Astrocyte (in vitro differentiated cells and primary cell): ENCODE data around the gene CLMP.

Experiments used
- EZH2 ChIP-seq: IDR thresholded peaks from 2 replicates; pipeline ENCODE4 v1.6.1; 2012; ENCODE audit warnings: mild to moderate bottlenecking, low read length, inconsistent platforms; ENCODE audit not compliant: insufficient read depth
- TF ChIP-seq, protein P1 (sequence below): IDR thresholded peaks from 2 replicates; pipeline ENCODE4 v1.5.1; 2011; ENCODE audit warnings: low read depth, mild to moderate bottlenecking, inconsistent platforms, low read length, moderate library complexity; ENCODE audit not compliant: insufficient read depth

DNA sequence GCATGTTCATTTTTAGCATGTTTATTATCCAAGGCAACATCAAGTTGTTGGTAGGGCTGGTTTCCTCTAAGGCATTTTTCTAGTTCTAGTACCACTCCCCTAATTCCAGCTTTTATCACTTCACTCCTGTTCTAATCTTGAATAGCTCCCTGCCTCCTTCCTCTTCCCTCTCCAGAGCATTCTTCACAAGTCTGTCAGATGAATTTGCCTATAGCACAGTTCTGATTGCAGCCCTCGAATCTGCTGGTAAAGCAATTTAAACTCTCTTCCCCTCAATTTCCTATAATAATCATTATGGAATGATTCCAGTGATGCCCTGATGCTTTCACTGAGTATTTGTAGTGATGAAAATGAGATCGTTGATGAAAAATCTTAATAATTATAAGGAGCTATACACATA lies 43.3 kb downstream of the CLMP start:
- TF ChIP-seq, protein P1, sequence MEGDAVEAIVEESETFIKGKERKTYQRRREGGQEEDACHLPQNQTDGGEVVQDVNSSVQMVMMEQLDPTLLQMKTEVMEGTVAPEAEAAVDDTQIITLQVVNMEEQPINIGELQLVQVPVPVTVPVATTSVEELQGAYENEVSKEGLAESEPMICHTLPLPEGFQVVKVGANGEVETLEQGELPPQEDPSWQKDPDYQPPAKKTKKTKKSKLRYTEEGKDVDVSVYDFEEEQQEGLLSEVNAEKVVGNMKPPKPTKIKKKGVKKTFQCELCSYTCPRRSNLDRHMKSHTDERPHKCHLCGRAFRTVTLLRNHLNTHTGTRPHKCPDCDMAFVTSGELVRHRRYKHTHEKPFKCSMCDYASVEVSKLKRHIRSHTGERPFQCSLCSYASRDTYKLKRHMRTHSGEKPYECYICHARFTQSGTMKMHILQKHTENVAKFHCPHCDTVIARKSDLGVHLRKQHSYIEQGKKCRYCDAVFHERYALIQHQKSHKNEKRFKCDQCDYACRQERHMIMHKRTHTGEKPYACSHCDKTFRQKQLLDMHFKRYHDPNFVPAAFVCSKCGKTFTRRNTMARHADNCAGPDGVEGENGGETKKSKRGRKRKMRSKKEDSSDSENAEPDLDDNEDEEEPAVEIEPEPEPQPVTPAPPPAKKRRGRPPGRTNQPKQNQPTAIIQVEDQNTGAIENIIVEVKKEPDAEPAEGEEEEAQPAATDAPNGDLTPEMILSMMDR = no peak
- no peak for TF ChIP-seq EZH2
